Measurements from ENCODE around the gene BPHL. TPM values are rescaled to one million over a fixed set of nuclear protein-coding genes. Genes with fewer than 3 reads are reported as not detected.

The BPHL gene
- polyA plus RNA-seq, 1 donor (not counting 4 experiments of a cell fraction or from before 2014, with no cell fraction given) = 21.9 TPM

GRCh38 chr6:3193102-3193849, 74.8 kb downstream of the BPHL start:
- no peak for FAIRE-seq
- Histone ChIP-seq H2AFZ (ENCODE audit: control insufficient read depth, low read length) (no peak overlapping the region), H3K27ac (ENCODE audit: control insufficient read depth, insufficient read depth, low read length) (no peak overlapping the region), H3K4me1 (ENCODE audit: control insufficient read depth, extremely low read depth, insufficient read depth, low read length) (no peaks in the 10 kb centered on the region), H3K4me3 (ENCODE audit: control insufficient read depth in 2 of 3, extremely low read depth in 1 of 3, insufficient read depth in 2 of 3, low read depth in 1 of 3, low read length in 3 of 3) (no peak overlapping the region), H3K79me2 (ENCODE audit: control insufficient read depth, insufficient read depth, low read length) (no peaks in the 10 kb centered on the region), H3K9ac (ENCODE audit: control insufficient read depth, extremely low read depth, insufficient read depth, low read length) (no peak overlapping the region), H3K4me2 (ENCODE audit: control insufficient read depth, extremely low read depth, insufficient read depth, low read depth, low read length) (no peak overlapping the region), H3K36me3 (ENCODE audit: control insufficient read depth in 2 of 2, extremely low read depth in 1 of 2, insufficient read depth in 2 of 2, low read length in 2 of 2) (no peaks in the 10 kb centered on the region), H3K9me1 (ENCODE audit: control insufficient read depth, extremely low read depth, insufficient read depth, low read length) (no peaks in the 10 kb centered on the region), H3K9me3 (ENCODE audit: control insufficient read depth, low read depth, low read length) (no peaks in the 10 kb centered on the region), H3K27me3 (ENCODE audit: control insufficient read depth, extremely low read depth, insufficient read depth, low read length) (no peaks in the 10 kb centered on the region), H4K20me1 (ENCODE audit: control insufficient read depth, extremely low read depth, insufficient read depth, low read length) (no peaks in the 10 kb centered on the region)
- TF ChIP-seq, protein P1, sequence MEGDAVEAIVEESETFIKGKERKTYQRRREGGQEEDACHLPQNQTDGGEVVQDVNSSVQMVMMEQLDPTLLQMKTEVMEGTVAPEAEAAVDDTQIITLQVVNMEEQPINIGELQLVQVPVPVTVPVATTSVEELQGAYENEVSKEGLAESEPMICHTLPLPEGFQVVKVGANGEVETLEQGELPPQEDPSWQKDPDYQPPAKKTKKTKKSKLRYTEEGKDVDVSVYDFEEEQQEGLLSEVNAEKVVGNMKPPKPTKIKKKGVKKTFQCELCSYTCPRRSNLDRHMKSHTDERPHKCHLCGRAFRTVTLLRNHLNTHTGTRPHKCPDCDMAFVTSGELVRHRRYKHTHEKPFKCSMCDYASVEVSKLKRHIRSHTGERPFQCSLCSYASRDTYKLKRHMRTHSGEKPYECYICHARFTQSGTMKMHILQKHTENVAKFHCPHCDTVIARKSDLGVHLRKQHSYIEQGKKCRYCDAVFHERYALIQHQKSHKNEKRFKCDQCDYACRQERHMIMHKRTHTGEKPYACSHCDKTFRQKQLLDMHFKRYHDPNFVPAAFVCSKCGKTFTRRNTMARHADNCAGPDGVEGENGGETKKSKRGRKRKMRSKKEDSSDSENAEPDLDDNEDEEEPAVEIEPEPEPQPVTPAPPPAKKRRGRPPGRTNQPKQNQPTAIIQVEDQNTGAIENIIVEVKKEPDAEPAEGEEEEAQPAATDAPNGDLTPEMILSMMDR (optimal IDR thresholded peaks at IDR 0.05 in 1 of 3, IDR thresholded peaks at IDR 0.05 in 1 of 3, conservative IDR thresholded peaks at IDR 0.05 in 1 of 3; ENCODE audit: extremely low read depth in 1 of 3, insufficient read depth in 2 of 3, low read length in 3 of 3) = no peak
- no peak for TF ChIP-seq EZH2 (IDR thresholded peaks at IDR 0.05; ENCODE audit: low read length)
- dilution Hi-C loops (cut with MboI; ENCODE audit: extremely low pct_ligation_motif_present, low sequenced_read_pairs) = no loop called here
- no peak for DNase-seq (ENCODE audit: low read depth, low spot score)

- Histone ChIP-seq H3K4me3 (ENCODE audit: control insufficient read depth in 2 of 3, extremely low read depth in 1 of 3, insufficient read depth in 2 of 3, low read depth in 1 of 3, low read length in 3 of 3) (no peak overlapping the region), H3K4me2 (ENCODE audit: control insufficient read depth, extremely low read depth, insufficient read depth, low read depth, low read length) (no peak overlapping the region), H3K9me1 (ENCODE audit: control insufficient read depth, extremely low read depth, insufficient read depth, low read length) (no peaks in the 10 kb centered on the region), H3K79me2 (ENCODE audit: control insufficient read depth, insufficient read depth, low read length) (no peaks in the 10 kb centered on the region), H2AFZ (ENCODE audit: control insufficient read depth, low read length) (no peak overlapping the region), H3K36me3 (ENCODE audit: control insufficient read depth in 2 of 2, extremely low read depth in 1 of 2, insufficient read depth in 2 of 2, low read length in 2 of 2) (no peaks in the 10 kb centered on the region), H3K9me3 (ENCODE audit: control insufficient read depth, low read depth, low read length) (no peaks in the 10 kb centered on the region), H4K20me1 (ENCODE audit: control insufficient read depth, extremely low read depth, insufficient read depth, low read length) (no peaks in the 10 kb centered on the region), H3K9ac (ENCODE audit: control insufficient read depth, extremely low read depth, insufficient read depth, low read length) (no peak overlapping the region), H3K27ac (ENCODE audit: control insufficient read depth, insufficient read depth, low read length) (no peak overlapping the region), H3K4me1 (ENCODE audit: control insufficient read depth, extremely low read depth, insufficient read depth, low read length) (no peaks in the 10 kb centered on the region), H3K27me3 (ENCODE audit: control insufficient read depth, extremely low read depth, insufficient read depth, low read length) (no peaks in the 10 kb centered on the region)
- TF ChIP-seq, protein P1 (optimal IDR thresholded peaks at IDR 0.05 in 1 of 3, IDR thresholded peaks at IDR 0.05 in 1 of 3, conservative IDR thresholded peaks at IDR 0.05 in 1 of 3; ENCODE audit: extremely low read depth in 1 of 3, insufficient read depth in 2 of 3, low read length in 3 of 3) = no peak
- no peak for TF ChIP-seq EZH2 (IDR thresholded peaks at IDR 0.05; ENCODE audit: low read length)
- DNase-seq (ENCODE audit: low read depth, low spot score) = no peak
- no peak for FAIRE-seq
- dilution Hi-C loops (cut with MboI; ENCODE audit: extremely low pct_ligation_motif_present, low sequenced_read_pairs) = no loop called here
These were observed 76.3 kb downstream of the BPHL start for GRCh38 chr6:3194535-3195419.
